GM21723 (cell line): ENCODE measurements around the gene CDC6.
"Not testable (repeated sequence)": the region's sequence is repeated elsewhere in the genome, so short reads cannot be mapped to it uniquely, and the experiment has no call there.

ENCODE experiments used
- ATAC-seq: cut with Tn5 transposase; IDR thresholded peaks from one replicate; pipeline ENCODE4 v1.9.1; 2021; ENCODE audit warnings: mild to moderate bottlenecking, moderate library complexity; ENCODE audit not compliant: unreplicated experiment

CDC6 gene

DNA sequence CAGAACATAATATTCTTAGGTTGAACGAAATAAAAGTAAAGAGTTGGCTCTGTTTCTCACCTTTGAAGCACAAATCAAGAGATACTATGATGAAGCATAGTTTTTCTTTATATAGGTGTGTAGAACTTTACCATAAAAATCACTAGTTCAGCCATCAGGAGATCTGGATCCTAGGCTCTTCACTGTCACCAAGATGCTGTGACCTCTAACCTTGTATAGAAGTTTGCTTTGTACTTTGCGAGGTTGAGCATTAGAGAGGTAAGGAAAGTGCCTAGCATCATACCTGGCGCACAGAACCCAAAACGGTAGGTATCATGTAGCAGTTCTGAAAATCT lies 553 bp upstream of the CDC6 start:
- ATAC-seq, result no peak

DNA sequence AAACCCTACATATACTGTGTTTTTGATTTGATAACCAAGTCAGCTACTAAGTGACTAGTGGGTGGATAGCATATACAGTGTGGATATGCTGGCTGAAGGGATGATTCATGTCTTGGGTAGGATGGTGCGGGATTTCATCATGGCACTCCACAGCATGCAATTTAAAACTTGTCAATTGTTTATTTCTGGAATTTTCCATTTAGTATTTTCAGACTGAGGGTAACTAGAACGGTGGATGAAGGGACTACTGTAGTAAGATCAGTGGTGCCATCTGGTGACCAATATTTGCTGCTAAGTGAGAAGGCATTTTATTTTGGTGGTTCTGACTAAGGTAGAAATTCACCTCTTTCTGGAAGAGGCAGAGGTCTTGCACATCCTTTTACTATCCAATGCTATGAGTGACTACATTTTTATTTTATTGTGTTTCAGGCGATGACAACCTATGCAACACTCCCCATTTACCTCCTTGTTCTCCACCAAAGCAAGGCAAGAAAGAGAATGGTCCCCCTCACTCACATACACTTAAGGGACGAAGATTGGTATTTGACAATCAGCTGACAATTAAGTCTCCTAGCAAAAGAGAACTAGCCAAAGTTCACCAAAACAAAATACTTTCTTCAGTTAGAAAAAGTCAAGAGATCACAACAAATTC lies 3.1 kb downstream of the CDC6 start:
- no peak for ATAC-seq

DNA sequence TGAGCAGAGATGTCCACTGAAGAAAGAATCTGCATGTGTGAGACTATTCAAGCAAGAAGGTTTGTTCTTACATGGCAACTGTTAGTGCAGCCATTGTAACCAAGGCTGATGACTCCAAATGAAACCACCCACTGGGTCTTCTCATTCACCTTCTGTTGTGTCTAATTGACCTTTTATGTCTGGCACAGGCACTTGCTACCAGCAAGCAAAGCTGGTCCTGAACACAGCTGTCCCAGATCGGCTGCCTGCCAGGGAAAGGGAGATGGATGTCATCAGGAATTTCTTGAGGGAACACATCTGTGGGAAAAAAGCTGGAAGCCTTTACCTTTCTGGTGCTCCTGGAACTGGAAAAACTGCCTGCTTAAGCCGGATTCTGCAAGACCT lies 3.6 kb downstream of the CDC6 start:
- no peak for ATAC-seq

DNA sequence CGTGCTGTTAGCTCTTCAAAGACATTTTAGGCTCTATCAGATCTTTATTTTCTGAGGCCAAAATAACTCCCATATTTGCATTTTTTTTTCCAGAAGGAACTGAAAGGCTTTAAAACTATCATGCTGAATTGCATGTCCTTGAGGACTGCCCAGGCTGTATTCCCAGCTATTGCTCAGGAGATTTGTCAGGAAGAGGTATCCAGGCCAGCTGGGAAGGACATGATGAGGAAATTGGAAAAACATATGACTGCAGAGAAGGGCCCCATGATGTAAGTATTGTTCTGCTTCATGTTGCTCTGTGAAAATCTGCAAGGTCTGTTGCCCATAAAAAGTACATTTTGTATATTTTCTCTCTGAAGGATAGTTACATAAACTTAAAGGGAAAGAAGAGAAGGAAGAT lies 5.7 kb downstream of the CDC6 start:
- no peak for ATAC-seq

DNA sequence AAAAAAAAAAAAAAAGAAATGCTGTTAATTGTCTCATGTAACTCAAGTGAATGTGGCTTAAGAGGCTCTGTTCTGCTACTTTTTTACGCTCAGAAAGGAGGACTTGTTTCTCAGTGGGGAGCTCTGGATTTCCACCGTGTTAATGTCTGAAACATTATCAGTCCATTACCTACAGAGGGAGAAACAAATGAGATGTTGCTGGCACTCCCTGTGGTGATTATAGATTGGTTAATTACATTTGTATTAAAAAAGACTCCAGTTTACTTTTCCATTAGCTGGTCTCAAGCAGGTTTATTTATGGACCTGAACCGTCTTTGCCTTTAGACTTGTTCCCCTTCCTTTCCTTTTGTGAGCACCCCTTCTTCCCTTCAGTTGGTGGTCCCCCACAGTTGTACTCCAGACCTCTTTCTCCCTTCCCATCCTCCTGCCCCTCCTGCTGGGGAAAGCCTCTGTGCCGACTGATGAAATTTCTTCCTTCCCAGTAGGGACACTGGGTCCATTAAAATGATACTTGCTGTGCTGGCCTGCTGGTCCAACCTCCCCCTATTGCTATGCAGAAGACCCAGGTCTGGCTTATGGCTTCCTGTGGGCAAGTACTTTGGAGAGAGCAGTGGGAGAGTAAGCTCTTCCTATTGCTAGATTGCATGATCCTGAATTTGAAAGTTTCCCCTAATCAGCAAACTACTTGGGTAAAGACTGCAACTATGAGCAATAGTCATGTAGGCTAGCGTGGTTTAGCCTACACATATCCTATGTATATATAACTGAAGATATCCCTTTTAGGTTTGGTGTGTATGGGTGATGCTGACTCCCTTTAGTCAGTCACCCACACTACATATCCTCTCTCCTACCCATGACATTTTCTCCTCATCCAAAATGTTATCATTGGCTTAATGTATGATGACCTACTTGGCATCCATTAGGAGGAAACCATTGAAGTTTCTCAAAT lies 8.1 kb downstream of the CDC6 start:
- ATAC-seq, result no peak

DNA sequence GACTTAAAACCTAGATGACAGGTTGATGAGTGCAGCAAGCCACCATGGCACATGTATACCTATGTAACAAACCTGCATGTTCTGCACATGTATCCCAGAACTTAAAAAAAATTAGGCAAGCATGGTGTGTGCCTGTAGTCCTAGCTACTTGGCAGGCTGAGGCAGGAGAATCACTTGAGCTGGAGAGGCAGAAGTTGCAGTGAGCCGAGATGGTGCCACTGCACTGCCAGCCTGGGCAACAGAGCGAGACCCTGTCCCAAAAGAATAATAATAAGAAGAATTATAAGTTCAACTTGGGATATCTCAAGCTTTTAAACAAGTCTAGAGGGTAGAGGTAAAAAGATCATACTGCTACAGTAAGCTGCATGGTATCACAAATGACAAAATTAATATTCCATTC lies 9.8 kb downstream of the CDC6 start:
- ATAC-seq, result no peak

DNA sequence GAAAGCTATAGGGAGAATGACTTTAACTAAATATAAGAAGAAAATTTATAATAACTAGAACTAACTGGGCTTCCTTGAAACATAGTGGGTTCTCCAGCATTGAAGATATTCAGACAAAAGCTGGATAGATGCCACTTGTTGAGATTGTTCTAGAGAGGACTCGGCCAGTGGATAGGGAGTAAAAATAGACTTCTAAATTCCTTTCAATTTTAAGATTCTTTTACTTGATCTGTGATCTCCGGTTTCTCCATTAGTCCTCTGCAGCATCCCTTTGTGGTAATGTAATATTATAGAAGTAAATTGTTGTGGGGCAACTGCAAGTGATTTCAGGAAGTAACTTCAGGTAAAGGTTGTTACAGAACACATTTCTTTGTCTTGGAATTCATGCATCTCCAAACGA lies 11.0 kb downstream of the CDC6 start:
- ATAC-seq, result no peak

DNA sequence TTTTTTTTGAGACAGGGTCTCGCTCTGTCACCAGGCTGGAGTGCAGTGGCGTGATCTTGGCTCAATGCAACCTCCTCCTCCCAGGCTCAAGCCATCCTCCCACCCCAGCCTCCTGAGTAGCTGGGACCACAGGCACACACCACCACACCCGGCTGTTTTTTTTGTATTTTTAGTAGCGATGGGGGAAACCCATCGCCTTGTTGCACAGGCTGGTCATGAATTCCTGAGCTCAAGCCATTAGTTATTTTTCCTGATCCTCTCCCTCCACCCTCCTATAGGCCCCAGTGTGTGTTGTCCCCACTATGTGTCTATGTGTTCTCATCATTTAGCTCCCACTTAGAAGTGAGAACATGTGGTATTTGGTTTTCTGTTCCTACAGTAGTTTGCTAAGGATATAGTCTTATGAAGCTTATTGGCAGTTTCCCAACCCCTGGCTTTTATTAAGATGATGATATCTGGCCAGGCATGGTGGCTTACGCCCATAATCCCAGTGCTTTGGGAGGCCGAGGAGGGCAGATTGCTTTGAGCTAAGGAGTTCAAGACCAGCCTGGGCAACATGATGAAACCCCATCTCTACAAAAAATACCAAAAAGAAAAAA lies 11.6 kb downstream of the CDC6 start:
- ATAC-seq, result not testable (repeated sequence)

DNA sequence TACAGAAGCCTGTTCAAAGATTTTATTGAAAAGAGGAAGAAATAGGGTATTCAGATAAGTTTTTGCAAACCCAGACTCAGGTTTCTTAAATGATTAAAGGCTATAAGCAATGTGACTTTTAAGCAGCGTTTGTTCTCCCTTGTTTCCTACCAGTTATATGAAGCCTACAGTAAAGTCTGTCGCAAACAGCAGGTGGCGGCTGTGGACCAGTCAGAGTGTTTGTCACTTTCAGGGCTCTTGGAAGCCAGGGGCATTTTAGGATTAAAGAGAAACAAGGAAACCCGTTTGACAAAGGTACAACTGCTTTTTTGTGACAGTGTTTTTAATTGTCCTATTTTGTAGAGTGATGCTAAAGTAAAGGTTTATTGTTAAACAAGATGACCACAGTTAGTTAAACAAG lies 13.6 kb downstream of the CDC6 start:
- ATAC-seq, result no peak

DNA sequence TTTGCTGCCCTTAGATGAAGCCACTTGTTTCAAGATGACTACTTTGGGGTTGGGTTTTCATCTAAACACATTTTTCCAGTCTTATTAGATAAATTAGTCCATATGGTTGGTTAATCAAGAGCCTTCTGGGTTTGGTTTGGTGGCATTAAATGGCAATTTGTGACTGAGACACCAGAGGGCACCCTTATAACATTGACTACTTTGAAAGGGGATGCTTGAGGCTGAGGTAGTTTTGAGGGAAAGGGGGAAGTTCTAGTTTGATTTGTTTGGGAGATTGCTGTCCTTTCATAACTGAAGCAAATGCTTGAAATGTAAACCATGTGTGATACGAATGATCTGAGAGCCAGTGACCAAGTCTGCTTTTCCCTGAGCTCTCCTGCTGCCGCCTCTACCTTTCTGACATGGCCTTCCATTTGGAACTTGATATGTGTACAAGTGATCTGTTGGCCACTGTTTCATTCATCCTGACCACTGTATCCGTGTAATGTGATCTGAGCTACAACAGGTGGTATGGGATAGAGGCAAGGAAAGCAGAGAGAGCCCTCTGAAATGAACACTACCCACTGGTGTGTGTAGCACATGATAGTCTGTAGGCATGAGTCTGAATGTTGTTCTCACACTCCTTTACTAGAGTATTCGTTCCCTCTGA lies 15.5 kb downstream of the CDC6 start:
- ATAC-seq, result no peak

DNA sequence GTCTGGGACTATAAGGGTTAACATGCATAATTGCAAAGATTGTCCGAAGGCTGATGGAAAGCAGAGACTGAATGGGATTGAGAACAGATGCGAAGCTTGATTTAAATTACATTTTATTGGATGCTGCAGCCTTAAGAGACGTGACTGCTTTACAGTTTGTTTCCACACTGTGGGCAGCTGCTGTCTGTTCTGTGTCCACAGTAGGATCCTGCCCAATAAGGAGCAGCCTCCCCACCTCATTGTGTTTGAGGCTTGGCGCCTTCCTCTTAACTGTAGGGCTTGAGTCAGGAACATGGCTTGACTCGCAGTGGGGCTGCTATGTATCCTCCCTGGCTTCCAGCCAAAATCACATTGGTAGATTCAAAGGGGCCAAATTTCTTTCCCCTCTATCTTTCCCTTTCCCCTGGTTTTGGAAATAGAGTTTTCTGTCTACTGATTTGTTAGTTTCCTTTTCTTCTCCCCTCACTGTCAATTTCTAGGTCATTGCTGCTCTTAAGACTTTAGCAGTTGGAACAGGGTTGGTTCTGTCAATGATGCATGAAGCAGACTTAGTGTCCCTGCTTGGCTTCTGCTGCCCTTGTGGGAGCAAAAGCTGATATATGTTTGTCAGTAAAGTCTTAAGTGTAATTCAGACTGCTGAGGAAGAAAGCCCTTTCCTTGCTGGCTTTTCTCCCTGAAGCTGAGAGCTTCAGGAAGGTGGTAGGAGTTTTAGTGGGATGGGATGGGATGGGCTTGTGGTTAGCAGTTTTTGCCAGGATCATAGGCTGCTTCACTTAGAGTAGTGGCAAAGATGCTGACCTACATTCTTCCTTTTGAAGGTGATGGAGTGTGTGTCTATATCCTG lies 16.3 kb downstream of the CDC6 start:
- ATAC-seq, result no peak

DNA sequence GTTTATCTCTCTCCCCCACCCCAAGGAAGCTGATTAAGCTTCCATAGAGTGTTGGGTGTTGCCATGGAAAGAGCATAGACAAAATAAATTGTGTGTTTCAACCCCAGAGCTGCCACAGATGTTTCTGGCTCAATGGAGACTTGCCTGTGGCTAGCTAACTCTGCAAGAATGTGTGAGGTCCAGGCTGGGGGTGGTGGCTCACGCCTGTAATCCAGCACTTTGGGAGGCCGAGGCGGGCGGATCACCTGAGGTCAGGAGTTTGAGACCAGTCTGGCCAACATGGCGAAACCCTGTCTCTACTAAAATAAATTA lies 16.8 kb downstream of the CDC6 start:
- ATAC-seq, result not testable (repeated sequence)

DNA sequence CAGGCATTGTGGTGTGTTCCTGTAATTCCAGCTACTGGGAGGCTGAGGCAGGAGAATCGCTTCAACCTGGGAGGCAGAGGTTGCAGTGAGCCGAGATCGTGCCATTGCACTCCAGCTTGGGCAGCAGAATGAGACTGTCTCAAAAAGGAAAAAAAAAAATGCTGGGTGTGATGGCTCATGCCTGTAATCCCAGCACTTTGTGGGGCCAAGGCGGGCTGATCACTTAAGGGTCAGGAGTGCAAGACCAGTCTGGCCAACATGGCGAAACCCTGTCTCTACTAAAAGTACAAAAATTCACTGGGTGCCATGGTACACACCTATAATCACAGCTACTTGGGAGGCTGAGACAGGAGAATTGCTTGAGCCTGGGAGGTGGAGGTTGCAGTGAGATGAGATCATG lies 17.2 kb downstream of the CDC6 start:
- not testable (repeated sequence) for ATAC-seq

DNA sequence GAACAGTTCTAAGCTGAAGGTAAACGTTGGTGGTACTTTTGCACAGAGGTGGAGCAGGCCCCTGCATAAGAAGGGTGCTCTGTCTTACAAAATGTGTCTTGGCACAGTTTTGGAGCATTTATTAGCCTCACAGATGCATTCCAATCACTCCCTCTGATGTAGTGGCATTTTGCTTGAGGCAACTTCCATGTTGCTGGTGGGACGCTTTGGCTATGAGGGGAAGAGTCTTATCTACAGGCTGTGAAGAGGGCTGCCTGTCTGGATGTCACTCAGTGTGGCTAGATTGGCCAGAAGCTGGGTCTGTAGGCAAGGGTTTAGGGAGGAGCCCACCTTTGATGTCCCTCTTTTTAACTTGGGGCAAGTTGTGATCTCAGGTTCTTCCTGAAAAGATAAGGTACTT lies 18.7 kb downstream of the CDC6 start:
- no peak for ATAC-seq

DNA sequence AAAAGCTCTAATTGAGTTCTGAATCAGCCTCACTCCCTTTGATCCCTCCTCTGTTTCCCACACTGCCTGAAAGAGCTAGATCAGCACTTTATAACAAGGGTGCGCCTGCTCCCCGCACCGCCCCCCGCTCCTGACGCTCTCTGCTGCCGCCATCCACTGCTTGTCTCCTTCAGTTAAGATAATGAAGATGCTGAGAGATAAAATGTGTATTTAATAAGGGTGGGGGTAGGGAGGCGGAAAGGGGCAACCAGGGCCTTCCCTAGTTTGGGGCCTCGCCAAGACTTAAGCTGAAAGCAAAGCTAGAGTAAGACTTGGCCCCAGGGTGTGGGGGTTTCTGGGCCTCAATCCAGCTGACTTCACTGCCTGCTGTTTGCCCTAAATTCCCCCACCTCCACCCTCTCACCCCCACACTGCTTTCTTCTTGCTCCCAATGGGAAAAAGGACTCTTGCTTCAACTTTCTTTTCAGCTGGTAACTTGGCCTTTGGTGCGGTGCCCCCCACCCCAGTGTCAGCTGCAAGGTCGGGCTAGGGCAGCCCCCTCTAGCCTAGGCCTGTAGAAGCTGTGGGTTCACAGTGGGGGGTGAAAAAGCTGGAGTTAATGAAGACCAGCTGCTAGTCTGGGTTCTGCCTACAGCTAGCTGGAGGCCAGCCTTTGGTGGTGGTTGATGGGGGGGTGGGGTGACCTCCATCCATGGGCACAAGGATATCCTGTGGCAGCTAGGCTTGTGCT lies 19.5 kb downstream of the CDC6 start:
- ATAC-seq, result no peak

DNA sequence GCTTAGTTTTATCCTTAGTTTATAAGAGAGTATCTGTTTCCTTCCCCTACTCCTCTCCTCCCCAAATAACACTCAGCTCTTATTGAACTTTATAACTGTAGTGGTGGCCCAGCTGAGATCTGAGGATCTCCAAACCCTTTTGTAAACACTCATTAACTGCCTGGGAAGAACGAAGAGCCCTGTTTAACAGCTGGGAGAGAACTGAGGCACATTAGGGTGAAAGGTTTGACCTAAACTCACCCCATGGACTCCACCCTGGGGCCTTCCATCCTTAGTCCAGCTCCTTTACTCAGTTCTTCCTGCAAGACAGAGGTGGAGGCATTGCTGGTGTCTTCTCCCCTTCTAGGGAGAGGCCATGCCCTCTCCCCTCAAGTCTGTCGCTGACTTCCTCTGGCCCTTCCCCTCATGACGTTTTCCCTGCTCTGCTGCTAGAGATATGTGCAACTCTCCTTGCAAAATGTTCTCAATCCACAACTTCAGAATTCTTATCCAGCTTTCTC lies 20.1 kb downstream of the CDC6 start:
- ATAC-seq, result no peak

DNA sequence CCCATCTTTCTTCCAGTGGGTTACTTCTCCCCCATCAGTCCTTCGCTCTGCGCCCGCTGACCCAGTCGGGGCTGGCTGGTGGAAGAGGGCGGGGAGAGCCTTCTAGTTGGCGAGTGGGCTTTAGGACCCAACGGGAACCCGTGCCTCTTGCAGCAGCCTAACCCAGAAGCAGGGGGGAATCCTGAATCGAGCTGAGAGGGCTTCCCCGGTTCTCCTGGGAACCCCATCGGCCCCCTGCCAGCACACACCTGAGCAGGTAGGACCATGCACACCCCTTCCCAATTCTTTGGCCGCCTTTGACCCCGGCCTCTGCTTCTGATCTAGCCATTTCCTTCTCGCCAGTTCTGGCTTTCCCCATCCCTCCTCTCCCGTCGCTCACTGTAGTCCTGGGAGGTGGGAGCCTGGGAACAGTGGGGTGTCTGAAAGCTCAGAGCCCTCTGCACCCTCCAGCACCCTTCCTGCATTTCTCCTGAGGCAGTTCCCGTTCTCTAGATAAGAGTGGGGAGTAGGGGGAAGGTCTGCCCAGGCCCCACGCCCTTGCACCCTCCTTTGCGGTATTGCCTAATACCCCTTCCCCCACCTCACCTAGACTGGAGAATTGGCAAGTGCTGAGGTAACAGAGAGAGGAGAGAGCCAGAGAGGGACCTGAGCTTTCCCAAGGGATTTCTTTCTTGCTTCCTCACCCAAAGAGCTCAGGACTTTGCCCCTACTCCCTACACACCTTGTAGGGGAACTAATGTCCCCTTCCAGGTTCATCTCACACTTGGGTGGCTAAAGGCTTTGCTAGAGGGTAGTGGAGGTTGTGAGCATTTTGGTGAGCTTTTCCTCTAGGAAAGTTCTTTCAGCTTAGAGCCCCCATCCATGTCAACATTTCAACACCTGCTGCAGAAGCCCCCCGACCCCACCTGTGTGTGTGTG lies 21.6 kb downstream of the CDC6 start, which contains the start of gene RARA:
TSS of gene RARA (plus strand) at position 150 of the 918 bp plus-strand sequence. CDS start 22,039 bp downstream, outside the sequence.
- ATAC-seq, result no peak

DNA sequence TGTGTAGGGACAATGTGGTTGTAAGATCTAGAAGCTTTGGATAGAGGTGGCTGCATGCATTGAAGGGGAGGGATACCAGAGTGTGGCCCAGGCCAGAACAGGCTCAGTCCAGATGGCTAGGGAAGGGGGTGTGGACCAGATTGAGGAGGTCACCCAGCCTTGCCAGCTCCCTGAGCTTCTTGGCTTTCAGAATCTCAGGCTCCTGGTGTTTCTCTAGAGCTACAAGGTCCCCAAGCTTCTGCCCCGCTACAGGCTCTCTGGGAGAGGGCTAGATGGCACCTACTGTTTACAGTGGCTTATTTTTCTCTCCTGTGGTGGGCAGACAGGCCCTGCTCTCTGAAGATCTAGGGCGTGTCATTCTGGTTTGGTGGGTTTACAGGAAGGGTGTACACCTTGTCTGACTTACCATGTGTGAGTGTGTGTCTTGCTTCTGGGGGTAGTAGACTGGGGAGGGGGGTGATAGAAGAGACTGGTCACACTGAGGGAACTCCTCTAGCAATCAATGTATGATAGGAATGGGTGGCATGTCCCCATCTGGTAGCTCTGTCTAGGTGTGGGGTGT lies 22.4 kb downstream of the CDC6 start:
- no peak for ATAC-seq
